HCT116 (cell line): Measurements from ENCODE around the gene NCKAP5.

Source experiments
- CTCF ChIP-seq, 3 experiments: fragments of 200-600 bp in 1 of 3; sonication (generic) in 1 of 3; IDR thresholded peaks in 2 of 3; conservative IDR thresholded peaks in 1 of 3; 2 replicates each; pipeline ENCODE4 v1.5.1; 2012 to 2017; ENCODE audit warnings: low read depth in 2 of 3, low read length in 2 of 3, antibody characterized with exemption in 1 of 3, borderline replicate concordance in 1 of 3, control low read depth in 1 of 3, mild to moderate bottlenecking in 1 of 3, mixed read lengths in 1 of 3, mixed run types in 1 of 3, moderate library complexity in 1 of 3; ENCODE audit not compliant: insufficient read depth in 1 of 3
- EGR1 ChIP-seq: IDR thresholded peaks from 2 replicates; pipeline ENCODE4 v1.6.1; 2012; ENCODE audit warnings: low read depth
- TF ChIP-seq, protein P1 (sequence below): IDR thresholded peaks from 2 replicates; pipeline ENCODE4 v1.6.1; 2012

DNA sequence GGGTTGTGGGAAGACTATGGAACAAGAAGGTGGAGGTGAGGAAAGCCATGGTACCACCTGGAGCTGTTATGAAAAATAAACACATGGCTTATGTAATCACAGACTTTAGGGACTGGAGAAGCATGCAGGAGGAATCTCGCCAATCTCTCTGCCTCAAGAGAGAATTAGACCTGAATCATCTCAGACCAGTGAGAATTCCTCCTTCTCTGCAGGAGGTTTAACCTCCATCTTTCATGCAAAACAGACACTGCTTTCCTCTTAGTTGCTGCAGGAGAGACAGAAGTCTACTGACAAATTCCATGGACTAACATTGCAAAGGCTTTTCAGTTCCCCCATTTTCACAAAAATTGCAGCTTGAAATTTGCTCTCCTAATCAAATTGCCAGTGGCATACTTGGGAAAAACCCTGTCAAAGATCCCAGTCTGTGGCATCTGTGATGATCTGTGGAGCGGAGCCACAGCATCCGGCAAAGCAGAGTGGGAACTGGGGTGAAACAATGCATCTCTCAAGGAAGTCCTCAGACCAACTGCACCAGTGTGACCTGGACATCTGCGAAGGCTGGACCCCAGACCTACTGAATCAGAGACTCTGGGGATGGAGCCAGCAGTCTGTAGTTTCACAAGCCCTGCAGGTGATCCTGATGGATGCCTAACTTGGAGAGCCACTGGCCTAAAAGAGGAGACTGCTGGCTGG lies 28.6 kb upstream of the NCKAP5 start:
- TF ChIP-seq EGR1 (no peak), CTCF (IDR thresholded peaks at IDR 0.05 in 2 of 3, conservative IDR thresholded peaks at IDR 0.05 in 1 of 3; ENCODE audit: borderline replicate concordance in 1 of 3, insufficient read depth in 1 of 3, low read depth in 2 of 3, low read length in 2 of 3) (no peak)
- TF ChIP-seq, protein P1, sequence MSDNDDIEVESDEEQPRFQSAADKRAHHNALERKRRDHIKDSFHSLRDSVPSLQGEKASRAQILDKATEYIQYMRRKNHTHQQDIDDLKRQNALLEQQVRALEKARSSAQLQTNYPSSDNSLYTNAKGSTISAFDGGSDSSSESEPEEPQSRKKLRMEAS: no peak
